Activated CD4-positive, alpha-beta T cell treated with anti-CD3 and anti-CD28 coated beads, Interleukin-2, amount 50 U/mL, for 1 hour (primary cell): ENCODE measurements around the gene ZNF343.

ENCODE experiments used
- DNase-seq: peaks from one replicate; pipeline ENCODE4 v3.0.0-alpha.2; 2020

Gene ZNF343

GRCh38 chr20:2469991-2470422 is 38.7 kb downstream of the ZNF343 start:
- DNase-seq: peak; percentile 50

- no peak for DNase-seq
These were observed 39.9 kb downstream of the ZNF343 start for GRCh38 chr20:2468581-2469407.

- DNase-seq: no peak
These were observed 41.3 kb downstream of the ZNF343 start for GRCh38 chr20:2467412-2467811.

- DNase-seq: no peak
These were observed 43.6 kb downstream of the ZNF343 start for GRCh38 chr20:2465100-2465499.

GRCh38 chr20:2463616-2464365 is 44.9 kb downstream of the ZNF343 start:
- no peak for DNase-seq

- DNase-seq: no peak
These were observed 46.2 kb downstream of the ZNF343 start for GRCh38 chr20:2462484-2462883.

GRCh38 chr20:2460752-2461424 is 47.8 kb downstream of the ZNF343 start:
- DNase-seq: no peak

- DNase-seq: no peak
These were observed 48.5 kb downstream of the ZNF343 start for GRCh38 chr20:2459981-2460751.

GRCh38 chr20:2458919-2459499 is 49.7 kb downstream of the ZNF343 start:
- no peak for DNase-seq

- DNase-seq: no peak
These were observed 52.8 kb downstream of the ZNF343 start for GRCh38 chr20:2455771-2456497.

GRCh38 chr20:2453792-2454191 is 54.9 kb downstream of the ZNF343 start:
- no peak for DNase-seq

GRCh38 chr20:2451939-2452732 is 56.6 kb downstream of the ZNF343 start:
- DNase-seq: peak; percentile 63

- no peak for DNase-seq
These were observed 57.3 kb downstream of the ZNF343 start for GRCh38 chr20:2451422-2451821.

GRCh38 chr20:2449386-2449785 is 59.3 kb downstream of the ZNF343 start:
- no peak for DNase-seq

- no peak for DNase-seq
These were observed 61.9 kb downstream of the ZNF343 start for GRCh38 chr20:2446845-2447244.
